Astrocyte of the spinal cord (primary cell): ENCODE data around the gene GRAP2.

ENCODE experiments used
- DNase-seq: peaks from one replicate; pipeline ENCODE4 v3.0.0; 2011; ENCODE audit warnings: low read depth, low spot score
- H3K4me3 ChIP-seq: 2 replicates; pipeline ENCODE4 v1.5.1; 2011; ENCODE audit warnings: low read depth, mild to moderate bottlenecking, low read length, moderate library complexity
- in situ Hi-C: cut with HindIII; loops from 2 replicates; pipeline ENCODE4 v1.10.0; 2017; ENCODE audit warnings: low sequenced_read_pairs
- TF ChIP-seq, protein P1 (sequence below): IDR thresholded peaks from 2 replicates; pipeline ENCODE4 v1.5.1; 2012; ENCODE audit warnings: low read depth, mild to moderate bottlenecking, low read length, inconsistent platforms

GRAP2 gene

GRCh38 chr22:39983346-39983745, 82.5 kb downstream of the GRAP2 start:
- in situ Hi-C loops = no loop called here
- DNase-seq = no peak
- TF ChIP-seq, protein P1, sequence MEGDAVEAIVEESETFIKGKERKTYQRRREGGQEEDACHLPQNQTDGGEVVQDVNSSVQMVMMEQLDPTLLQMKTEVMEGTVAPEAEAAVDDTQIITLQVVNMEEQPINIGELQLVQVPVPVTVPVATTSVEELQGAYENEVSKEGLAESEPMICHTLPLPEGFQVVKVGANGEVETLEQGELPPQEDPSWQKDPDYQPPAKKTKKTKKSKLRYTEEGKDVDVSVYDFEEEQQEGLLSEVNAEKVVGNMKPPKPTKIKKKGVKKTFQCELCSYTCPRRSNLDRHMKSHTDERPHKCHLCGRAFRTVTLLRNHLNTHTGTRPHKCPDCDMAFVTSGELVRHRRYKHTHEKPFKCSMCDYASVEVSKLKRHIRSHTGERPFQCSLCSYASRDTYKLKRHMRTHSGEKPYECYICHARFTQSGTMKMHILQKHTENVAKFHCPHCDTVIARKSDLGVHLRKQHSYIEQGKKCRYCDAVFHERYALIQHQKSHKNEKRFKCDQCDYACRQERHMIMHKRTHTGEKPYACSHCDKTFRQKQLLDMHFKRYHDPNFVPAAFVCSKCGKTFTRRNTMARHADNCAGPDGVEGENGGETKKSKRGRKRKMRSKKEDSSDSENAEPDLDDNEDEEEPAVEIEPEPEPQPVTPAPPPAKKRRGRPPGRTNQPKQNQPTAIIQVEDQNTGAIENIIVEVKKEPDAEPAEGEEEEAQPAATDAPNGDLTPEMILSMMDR = no peak
- no peak overlapping the region for H3K4me3 ChIP-seq

DNA sequence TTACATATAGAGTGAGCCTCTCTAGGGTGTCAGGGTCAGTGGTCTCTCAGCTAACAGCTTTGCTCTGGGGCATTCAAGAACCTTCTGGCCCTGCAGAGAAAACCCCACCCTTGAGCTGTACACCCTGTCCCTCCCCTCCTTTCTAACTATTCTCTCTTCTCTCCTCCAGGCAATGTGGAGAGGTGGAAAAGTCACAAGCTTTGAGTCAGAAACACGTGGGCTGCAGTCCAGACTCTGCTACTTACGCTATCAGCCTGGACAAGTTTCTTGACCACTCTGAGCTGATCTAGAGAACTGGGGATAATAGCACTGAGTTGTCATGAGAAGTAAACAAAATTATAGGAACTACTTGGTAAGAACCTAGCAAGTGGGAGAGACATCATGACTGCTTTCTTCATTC, 83.1 kb downstream of the GRAP2 start:
- DNase-seq = no peak
- TF ChIP-seq, protein P1 = no peak
- in situ Hi-C loops = no loop called here
- no peak overlapping the region for H3K4me3 ChIP-seq

DNA sequence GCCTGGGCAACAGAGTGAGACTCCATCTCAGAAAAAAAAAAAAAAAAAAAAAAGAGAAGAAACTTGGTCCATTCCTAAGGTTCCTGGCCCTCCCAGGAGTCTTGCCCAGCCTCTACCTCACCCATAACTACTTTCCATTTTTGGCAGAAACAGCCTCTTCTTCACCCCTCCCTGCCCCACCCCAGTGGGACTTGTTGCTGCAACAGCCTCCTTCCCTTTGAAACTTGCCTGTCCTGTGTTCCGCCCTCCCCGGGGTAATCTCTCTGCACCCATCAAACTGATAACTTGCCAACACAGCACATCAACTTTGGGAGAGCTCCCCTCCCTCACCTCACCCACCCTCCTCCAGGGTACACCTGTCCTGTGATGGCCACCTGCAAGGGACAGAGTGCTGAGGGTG, 83.9 kb downstream of the GRAP2 start:
- in situ Hi-C loops = no loop called here
- TF ChIP-seq, protein P1 = no peak
- no peak overlapping the region for H3K4me3 ChIP-seq
- DNase-seq = no peak

GRCh38 chr22:39985383-39986035, 84.6 kb downstream of the GRAP2 start:
- in situ Hi-C loops = no loop called here
- no peak for DNase-seq
- TF ChIP-seq, protein P1 = no peak
- no peak overlapping the region for H3K4me3 ChIP-seq

DNA sequence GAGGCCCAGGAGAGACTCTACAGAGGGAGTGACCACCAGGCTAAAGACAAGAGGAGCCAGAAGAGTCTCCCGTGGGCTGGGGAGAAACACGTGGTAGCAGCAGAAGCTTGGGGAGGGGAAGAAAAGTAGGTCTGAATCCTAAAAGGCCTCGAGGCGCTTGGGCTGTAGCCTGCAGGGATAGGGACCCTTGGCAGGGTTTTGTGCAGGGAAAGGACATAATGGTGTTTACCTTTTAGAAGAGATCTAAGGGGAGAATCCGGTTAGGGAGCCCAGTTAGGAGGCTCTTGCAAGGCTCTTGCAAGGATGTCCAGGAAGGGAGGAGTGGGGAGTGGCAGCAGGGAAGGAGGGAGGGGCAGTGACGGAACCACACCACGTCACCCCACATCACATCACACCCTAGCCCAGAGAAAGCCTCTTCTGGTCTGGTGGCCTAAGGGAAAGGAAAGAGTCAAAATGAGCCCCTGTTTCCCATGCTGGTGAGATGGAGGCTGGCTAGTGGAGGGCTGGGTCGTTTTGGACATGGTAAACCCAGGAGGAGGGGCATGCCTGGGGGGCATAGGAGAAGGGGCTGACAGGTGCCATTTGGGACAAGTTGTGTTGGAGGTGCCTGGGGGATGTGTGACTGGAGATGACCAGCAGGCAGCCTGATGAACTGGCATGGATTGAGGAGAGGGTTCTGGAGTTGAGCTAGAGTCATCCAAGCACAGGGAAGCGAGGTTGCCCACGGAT, 87.7 kb downstream of the GRAP2 start:
- TF ChIP-seq, protein P1 = no peak
- no peak for DNase-seq
- H3K4me3 ChIP-seq = no peak overlapping the region
- in situ Hi-C loops = no loop called here

GRCh38 chr22:39989633-39990032, 88.7 kb downstream of the GRAP2 start:
- H3K4me3 ChIP-seq = no peak overlapping the region
- DNase-seq = no peak
- TF ChIP-seq, protein P1 = no peak
- in situ Hi-C loops = no loop called here
